Loucy (cell line): ENCODE data around the gene NFASC.

Experiments
- H2AFZ ChIP-seq: fragments of 200-600 bp; sonication (generic); 2 replicates; pipeline ENCODE4 v1.6.0; 2016; ENCODE audit warnings: antibody characterized with exemption, mild to moderate bottlenecking, low read length, moderate library complexity
- H3F3A ChIP-seq: fragments of 200-600 bp; 2 replicates; pipeline ENCODE4 v1.6.0; 2016; ENCODE audit warnings: antibody characterized with exemption, low read depth, mild to moderate bottlenecking
- H3K27me3 ChIP-seq: fragments of 200-600 bp; sonication (generic); 2 replicates; pipeline ENCODE4 v1.6.1; 2014; ENCODE audit warnings: low read length, mild to moderate bottlenecking; ENCODE audit not compliant: insufficient read depth, poor library complexity, severe bottlenecking
- H3K36me3 ChIP-seq: fragments of 200-600 bp; sonication (generic); 2 replicates; pipeline ENCODE4 v1.6.1; 2016; ENCODE audit warnings: low read length; ENCODE audit not compliant: insufficient read depth
- H3K4me1 ChIP-seq: fragments of 200-600 bp; sonication (generic); 2 replicates; pipeline ENCODE4 v1.5.1; 2014; ENCODE audit warnings: low read length, mild to moderate bottlenecking; ENCODE audit not compliant: insufficient read depth, poor library complexity, severe bottlenecking
- H3K4me2 ChIP-seq: fragments of 200-600 bp; sonication (generic); 2 replicates; pipeline ENCODE4 v1.6.0; 2014; ENCODE audit warnings: antibody characterized with exemption, low read length, low read depth, mild to moderate bottlenecking; ENCODE audit not compliant: poor library complexity, severe bottlenecking
- H3K4me3 ChIP-seq: fragments of 200-600 bp; sonication (generic); 2 replicates; pipeline ENCODE4 v1.5.1; 2014; ENCODE audit warnings: low read length, mild to moderate bottlenecking, mixed read lengths; ENCODE audit not compliant: poor library complexity, severe bottlenecking
- H3K79me2 ChIP-seq: fragments of 200-600 bp; sonication (generic); 2 replicates; pipeline ENCODE4 v1.6.1; 2014; ENCODE audit warnings: low read length; ENCODE audit not compliant: insufficient read depth
- H3K9ac ChIP-seq: fragments of 200-600 bp; sonication (generic); 2 replicates; pipeline ENCODE4 v1.6.0; 2014; ENCODE audit warnings: mild to moderate bottlenecking, low read depth, low read length, moderate library complexity; ENCODE audit not compliant: poor library complexity, severe bottlenecking
- H3K9me2 ChIP-seq: fragments of 200-600 bp; sonication (generic); replicated peaks from 2 replicates; pipeline ENCODE4 v1.6.1; 2016; ENCODE audit warnings: low read depth, low read length, mixed read lengths
- H3K9me3 ChIP-seq: fragments of 200-600 bp; sonication (generic); 2 replicates; pipeline ENCODE4 v1.6.1; 2014; ENCODE audit warnings: mild to moderate bottlenecking, antibody characterized with exemption, low read length, low read depth; ENCODE audit not compliant: insufficient read depth
- H4K20me1 ChIP-seq: fragments of 200-600 bp; sonication (generic); 2 replicates; pipeline ENCODE4 v1.6.0; 2014; ENCODE audit warnings: antibody characterized with exemption, low read length, mild to moderate bottlenecking; ENCODE audit not compliant: insufficient read depth, poor library complexity, severe bottlenecking
- EZH2phosphoT487 ChIP-seq: fragments of 200-600 bp; IDR thresholded peaks from 2 replicates; pipeline ENCODE4 v1.6.1; 2018; ENCODE audit warnings: antibody characterized with exemption, mild to moderate bottlenecking, moderate library complexity, borderline replicate concordance
- TF ChIP-seq, protein P1 (sequence below): fragments of 200-600 bp; sonication (generic); conservative IDR thresholded peaks from 2 replicates; pipeline ENCODE4 v1.5.1; 2014; ENCODE audit warnings: mild to moderate bottlenecking, antibody characterized with exemption, low read length

NFASC gene

DNA sequence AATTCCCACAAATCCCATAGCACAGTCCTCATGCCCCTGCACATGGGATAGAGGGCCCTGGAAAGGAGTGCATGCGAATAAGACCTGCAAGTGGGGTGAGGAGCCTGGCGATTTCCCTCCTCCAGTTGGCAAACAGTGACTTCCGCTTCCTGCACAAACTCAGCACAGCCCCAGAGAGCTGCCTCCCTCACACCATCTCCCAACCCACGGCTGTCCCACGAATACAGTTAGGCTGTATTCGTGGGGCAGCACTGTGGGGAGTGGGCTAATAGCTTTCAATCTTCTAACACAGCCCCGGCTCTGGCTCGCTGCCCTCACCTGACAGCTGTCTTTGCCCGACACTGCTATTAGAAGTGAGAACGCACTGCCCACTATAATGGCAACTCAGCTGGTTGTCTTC lies 144.1 kb downstream of the NFASC start:
- H3K36me3 ChIP-seq: no peaks in the 10 kb centered on the region
- peaks cover 15% of the 10 kb centered on the region for H3K4me1 ChIP-seq
- no peaks in the 10 kb centered on the region for H3F3A ChIP-seq
- no peaks in the 10 kb centered on the region for H3K27me3 ChIP-seq
- no peaks in the 10 kb centered on the region for H3K79me2 ChIP-seq
- H3K9ac ChIP-seq: no peak overlapping the region
- no peak overlapping the region for H3K4me3 ChIP-seq
- no peak overlapping the region for H2AFZ ChIP-seq
- H3K4me2 ChIP-seq: no peak overlapping the region
- no peaks in the 10 kb centered on the region for H4K20me1 ChIP-seq
- no peaks in the 10 kb centered on the region for H3K9me3 ChIP-seq
- no peaks in the 10 kb centered on the region for H3K9me2 ChIP-seq
- TF ChIP-seq, protein P1, sequence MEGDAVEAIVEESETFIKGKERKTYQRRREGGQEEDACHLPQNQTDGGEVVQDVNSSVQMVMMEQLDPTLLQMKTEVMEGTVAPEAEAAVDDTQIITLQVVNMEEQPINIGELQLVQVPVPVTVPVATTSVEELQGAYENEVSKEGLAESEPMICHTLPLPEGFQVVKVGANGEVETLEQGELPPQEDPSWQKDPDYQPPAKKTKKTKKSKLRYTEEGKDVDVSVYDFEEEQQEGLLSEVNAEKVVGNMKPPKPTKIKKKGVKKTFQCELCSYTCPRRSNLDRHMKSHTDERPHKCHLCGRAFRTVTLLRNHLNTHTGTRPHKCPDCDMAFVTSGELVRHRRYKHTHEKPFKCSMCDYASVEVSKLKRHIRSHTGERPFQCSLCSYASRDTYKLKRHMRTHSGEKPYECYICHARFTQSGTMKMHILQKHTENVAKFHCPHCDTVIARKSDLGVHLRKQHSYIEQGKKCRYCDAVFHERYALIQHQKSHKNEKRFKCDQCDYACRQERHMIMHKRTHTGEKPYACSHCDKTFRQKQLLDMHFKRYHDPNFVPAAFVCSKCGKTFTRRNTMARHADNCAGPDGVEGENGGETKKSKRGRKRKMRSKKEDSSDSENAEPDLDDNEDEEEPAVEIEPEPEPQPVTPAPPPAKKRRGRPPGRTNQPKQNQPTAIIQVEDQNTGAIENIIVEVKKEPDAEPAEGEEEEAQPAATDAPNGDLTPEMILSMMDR: no peak
- TF ChIP-seq EZH2phosphoT487: no peak

GRCh38 chr1:205015241-205015640 lies 144.6 kb downstream of the NFASC start:
- no peak overlapping the region for H3K9ac ChIP-seq
- no peaks in the 10 kb centered on the region for H3K36me3 ChIP-seq
- H4K20me1 ChIP-seq: no peaks in the 10 kb centered on the region
- H2AFZ ChIP-seq: no peak overlapping the region
- no peaks in the 10 kb centered on the region for H3K9me2 ChIP-seq
- H3K27me3 ChIP-seq: no peaks in the 10 kb centered on the region
- H3K4me2 ChIP-seq: no peak overlapping the region
- no peaks in the 10 kb centered on the region for H3K79me2 ChIP-seq
- no peaks in the 10 kb centered on the region for H3F3A ChIP-seq
- H3K9me3 ChIP-seq: no peaks in the 10 kb centered on the region
- TF ChIP-seq, protein P1: no peak
- no peak for TF ChIP-seq EZH2phosphoT487
- peaks cover 15% of the 10 kb centered on the region for H3K4me1 ChIP-seq
- H3K4me3 ChIP-seq: no peak overlapping the region

DNA sequence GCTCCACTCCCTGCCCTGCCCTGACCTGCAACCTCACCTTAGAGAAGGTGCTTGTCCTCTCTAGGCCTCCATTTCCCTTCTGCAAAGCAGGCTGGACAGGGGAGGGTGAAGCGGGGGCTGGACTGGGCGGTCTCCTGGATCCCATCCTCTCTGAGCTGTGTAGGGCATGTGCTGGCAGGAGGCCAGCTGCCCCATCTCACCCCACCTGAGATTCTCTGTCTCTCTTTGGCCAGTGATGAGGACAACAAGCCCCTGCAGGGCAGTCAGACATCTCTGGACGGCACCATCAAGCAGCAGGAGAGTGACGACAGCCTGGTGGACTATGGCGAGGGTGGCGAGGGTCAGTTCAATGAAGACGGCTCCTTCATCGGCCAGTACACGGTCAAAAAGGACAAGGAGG lies 145.4 kb downstream of the NFASC start:
- Histone ChIP-seq H3K79me2 (no peaks in the 10 kb centered on the region), H3F3A (no peaks in the 10 kb centered on the region), H3K9me2 (no peaks in the 10 kb centered on the region), H3K4me3 (no peak overlapping the region), H3K4me1 (peaks cover 15% of the 10 kb centered on the region), H3K27me3 (no peaks in the 10 kb centered on the region), H3K4me2 (no peak overlapping the region), H2AFZ (no peak overlapping the region), H3K36me3 (no peaks in the 10 kb centered on the region), H3K9me3 (no peaks in the 10 kb centered on the region), H3K9ac (no peak overlapping the region), H4K20me1 (no peaks in the 10 kb centered on the region)
- TF ChIP-seq, protein P1: no peak
- no peak for TF ChIP-seq EZH2phosphoT487
